ENCODE measurements around the gene IFNB1.

Gene IFNB1

DNA sequence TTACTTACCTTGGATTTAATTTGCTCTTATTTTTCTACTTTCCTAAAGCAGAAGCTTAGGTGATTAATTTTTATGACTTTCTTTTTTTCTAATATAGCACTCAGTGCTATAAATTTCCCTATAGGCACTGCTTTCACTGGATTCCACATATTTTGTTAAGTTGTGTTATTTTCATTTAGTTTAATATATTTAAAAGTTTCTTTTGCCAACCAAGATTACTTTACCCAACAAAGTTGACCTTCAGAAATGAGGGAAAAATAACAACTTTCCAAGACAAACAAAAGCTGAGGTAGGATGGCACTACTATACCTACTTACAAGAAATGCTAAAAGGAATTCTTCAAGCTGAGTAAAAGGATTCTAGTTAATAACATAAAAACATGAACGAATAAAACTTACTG, 8.8 kb upstream of the IFNB1 start:
- Histone ChIP-seq H3K9ac (ENCODE audit: low read length) (no peak overlapping the region), H3K4me3 (ENCODE audit: low read length) (no peak overlapping the region), H3K36me3 (ENCODE audit: control insufficient read depth, insufficient read depth, low read length) (no peaks in the 10 kb centered on the region), H3K27me3 (ENCODE audit: control insufficient read depth, insufficient read depth, low read length) (no peaks in the 10 kb centered on the region), H3K27ac (ENCODE audit: low read depth, low read length) (no peak overlapping the region), H3K4me1 (ENCODE audit: control insufficient read depth, insufficient read depth, low read length) (no peaks in the 10 kb centered on the region)

DNA sequence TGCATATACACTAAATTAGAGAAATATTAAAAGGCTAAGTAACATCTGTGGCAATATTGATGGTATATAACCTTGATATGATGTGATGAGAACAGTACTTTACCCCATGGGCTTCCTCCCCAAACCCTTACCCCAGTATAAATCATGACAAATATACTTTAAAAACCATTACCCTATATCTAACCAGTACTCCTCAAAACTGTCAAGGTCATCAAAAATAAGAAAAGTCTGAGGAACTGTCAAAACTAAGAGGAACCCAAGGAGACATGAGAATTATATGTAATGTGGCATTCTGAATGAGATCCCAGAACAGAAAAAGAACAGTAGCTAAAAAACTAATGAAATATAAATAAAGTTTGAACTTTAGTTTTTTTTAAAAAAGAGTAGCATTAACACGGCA, 7.3 kb upstream of the IFNB1 start:
- Histone ChIP-seq H3K36me3 (ENCODE audit: control insufficient read depth, insufficient read depth, low read length) (no peaks in the 10 kb centered on the region), H3K27me3 (ENCODE audit: control insufficient read depth, insufficient read depth, low read length) (no peaks in the 10 kb centered on the region), H3K4me3 (ENCODE audit: low read length) (no peak overlapping the region), H3K4me1 (ENCODE audit: control insufficient read depth, insufficient read depth, low read length) (no peaks in the 10 kb centered on the region), H3K27ac (ENCODE audit: low read depth, low read length) (no peak overlapping the region), H3K9ac (ENCODE audit: low read length) (no peak overlapping the region)

DNA sequence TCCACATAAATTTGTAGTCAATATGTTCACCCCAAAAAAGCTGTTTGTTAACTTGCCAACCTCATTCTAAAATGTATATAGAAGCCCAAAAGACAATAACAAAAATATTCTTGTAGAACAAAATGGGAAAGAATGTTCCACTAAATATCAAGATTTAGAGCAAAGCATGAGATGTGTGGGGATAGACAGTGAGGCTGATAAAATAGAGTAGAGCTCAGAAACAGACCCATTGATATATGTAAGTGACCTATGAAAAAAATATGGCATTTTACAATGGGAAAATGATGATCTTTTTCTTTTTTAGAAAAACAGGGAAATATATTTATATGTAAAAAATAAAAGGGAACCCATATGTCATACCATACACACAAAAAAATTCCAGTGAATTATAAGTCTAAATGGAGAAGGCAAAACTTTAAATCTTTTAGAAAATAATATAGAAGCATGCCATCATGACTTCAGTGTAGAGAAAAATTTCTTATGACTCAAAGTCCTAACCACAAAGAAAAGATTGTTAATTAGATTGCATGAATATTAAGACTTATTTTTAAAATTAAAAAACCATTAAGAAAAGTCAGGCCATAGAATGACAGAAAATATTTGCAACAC, 6.6 kb upstream of the IFNB1 start:
- no peaks in the 10 kb centered on the region for H3K36me3 ChIP-seq (ENCODE audit: control insufficient read depth, insufficient read depth, low read length)
- H3K4me1 ChIP-seq (ENCODE audit: control insufficient read depth, insufficient read depth, low read length): no peaks in the 10 kb centered on the region
- H3K4me3 ChIP-seq (ENCODE audit: low read length): no peak overlapping the region
- no peak overlapping the region for H3K9ac ChIP-seq (ENCODE audit: low read length)
- H3K27ac ChIP-seq (ENCODE audit: low read depth, low read length): no peak overlapping the region
- H3K27me3 ChIP-seq (ENCODE audit: control insufficient read depth, insufficient read depth, low read length): no peaks in the 10 kb centered on the region

DNA sequence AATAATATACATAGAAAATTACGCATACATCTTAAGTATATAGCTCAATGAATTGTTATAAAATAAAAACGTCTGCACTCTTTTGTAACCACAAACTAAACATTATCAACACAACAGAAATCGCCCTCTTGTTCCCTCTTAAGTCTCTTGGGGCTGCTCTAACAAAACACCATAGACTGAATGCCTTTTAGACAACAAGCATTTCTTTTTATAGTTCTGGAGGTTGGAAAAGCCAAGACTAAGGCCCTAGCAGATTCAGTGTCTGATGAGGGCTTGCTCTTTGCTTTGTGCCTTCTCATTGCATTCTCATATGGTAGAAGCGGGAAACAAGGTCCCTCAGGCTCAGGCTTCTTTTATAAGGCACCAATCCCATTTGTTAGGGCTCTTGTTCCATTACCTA, 4.9 kb upstream of the IFNB1 start:
- no peak overlapping the region for H3K4me3 ChIP-seq (ENCODE audit: low read length)
- H3K36me3 ChIP-seq (ENCODE audit: control insufficient read depth, insufficient read depth, low read length): no peaks in the 10 kb centered on the region
- H3K9ac ChIP-seq (ENCODE audit: low read length): no peak overlapping the region
- no peaks in the 10 kb centered on the region for H3K27me3 ChIP-seq (ENCODE audit: control insufficient read depth, insufficient read depth, low read length)
- no peak overlapping the region for H3K27ac ChIP-seq (ENCODE audit: low read depth, low read length)
- H3K4me1 ChIP-seq (ENCODE audit: control insufficient read depth, insufficient read depth, low read length): no peaks in the 10 kb centered on the region

DNA sequence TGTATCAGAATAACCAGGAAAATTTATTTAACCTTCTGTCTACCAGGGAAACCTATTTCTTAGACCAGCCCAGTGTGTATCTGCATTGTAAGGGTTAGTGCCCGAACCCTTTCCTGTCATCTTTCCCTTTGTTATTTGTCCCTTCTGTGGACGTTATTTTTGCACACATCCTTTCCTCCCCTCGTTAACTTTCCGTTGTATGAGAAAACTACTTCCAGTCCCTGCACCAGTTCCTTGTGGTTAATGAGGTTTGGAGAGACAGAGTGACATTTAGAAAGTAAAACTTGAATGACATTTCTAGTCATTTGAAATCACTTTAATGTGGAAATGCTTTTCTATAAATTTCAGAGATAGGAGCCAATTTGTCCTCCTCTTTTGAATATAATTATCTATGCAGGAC, 4.3 kb upstream of the IFNB1 start:
- H3K4me3 ChIP-seq (ENCODE audit: low read length): no peak overlapping the region
- H3K27ac ChIP-seq (ENCODE audit: low read depth, low read length): no peak overlapping the region
- no peak overlapping the region for H3K9ac ChIP-seq (ENCODE audit: low read length)
- no peaks in the 10 kb centered on the region for H3K27me3 ChIP-seq (ENCODE audit: control insufficient read depth, insufficient read depth, low read length)
- H3K4me1 ChIP-seq (ENCODE audit: control insufficient read depth, insufficient read depth, low read length): no peaks in the 10 kb centered on the region
- no peaks in the 10 kb centered on the region for H3K36me3 ChIP-seq (ENCODE audit: control insufficient read depth, insufficient read depth, low read length)

DNA sequence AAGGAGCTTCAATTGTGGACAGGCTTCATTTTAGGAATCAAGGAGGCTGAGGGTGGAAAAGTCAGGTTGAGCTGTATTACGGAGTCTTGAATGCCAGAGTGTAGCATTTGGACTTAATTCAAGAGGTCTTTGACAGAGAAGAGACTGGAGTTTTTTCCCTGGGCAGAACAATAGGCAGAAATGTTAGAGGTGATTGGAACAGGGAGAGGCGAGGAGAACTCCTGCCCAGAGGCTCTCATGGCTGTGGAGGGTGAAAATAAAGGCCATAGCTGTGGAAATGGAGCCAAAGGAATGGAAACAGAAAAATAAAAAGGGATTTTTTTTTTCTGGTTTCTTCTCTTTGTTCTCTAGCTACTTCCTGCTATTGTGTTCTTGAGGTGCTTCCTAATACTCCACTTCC, 3.7 kb upstream of the IFNB1 start:
- no peaks in the 10 kb centered on the region for H3K4me1 ChIP-seq (ENCODE audit: control insufficient read depth, insufficient read depth, low read length)
- H3K27me3 ChIP-seq (ENCODE audit: control insufficient read depth, insufficient read depth, low read length): no peaks in the 10 kb centered on the region
- H3K36me3 ChIP-seq (ENCODE audit: control insufficient read depth, insufficient read depth, low read length): no peaks in the 10 kb centered on the region
- H3K9ac ChIP-seq (ENCODE audit: low read length): no peak overlapping the region
- no peak overlapping the region for H3K27ac ChIP-seq (ENCODE audit: low read depth, low read length)
- H3K4me3 ChIP-seq (ENCODE audit: low read length): no peak overlapping the region

DNA sequence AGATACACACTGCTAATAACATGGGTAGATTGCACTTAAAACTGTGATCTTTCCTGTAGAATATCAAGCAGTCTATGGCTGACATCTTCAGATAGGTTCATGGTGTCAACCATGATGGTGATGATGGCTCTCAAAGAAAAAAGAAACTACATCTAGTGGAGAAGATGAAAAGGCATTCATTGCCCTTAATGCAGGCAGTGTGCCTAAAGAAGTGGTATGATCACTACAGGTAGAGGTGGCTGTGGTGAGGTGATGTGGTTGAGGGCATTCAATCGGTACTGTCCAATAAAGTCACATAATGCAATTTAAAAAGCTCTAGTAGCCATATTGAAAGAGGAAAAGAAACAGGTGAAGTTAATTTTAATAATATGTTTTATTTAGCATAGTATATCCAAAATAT, 3.1 kb upstream of the IFNB1 start:
- H3K9ac ChIP-seq (ENCODE audit: low read length): no peak overlapping the region
- H3K27ac ChIP-seq (ENCODE audit: low read depth, low read length): no peak overlapping the region
- H3K36me3 ChIP-seq (ENCODE audit: control insufficient read depth, insufficient read depth, low read length): no peaks in the 10 kb centered on the region
- H3K4me3 ChIP-seq (ENCODE audit: low read length): no peak overlapping the region
- no peaks in the 10 kb centered on the region for H3K27me3 ChIP-seq (ENCODE audit: control insufficient read depth, insufficient read depth, low read length)
- no peaks in the 10 kb centered on the region for H3K4me1 ChIP-seq (ENCODE audit: control insufficient read depth, insufficient read depth, low read length)

DNA sequence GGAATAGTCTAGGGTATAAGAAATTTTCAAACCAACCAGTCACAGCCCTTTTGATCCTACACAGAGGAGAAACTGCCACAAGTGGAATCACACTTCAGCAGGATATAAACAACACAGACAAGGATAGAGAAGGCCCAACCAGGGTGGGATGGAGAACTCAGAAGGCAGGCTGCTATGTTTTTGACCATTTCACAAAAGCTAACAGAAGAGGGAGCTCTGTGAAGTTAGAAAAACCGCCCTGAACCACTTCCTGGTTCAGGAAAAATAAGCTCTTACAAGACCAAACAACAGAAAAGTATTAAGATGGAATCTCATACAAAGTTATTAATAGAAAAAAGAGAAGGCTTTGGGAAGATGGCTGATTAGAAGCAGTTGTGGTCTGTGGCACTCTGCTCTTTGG, 960 bp upstream of the IFNB1 start:
- Histone ChIP-seq H3K9ac (ENCODE audit: low read length) (no peak overlapping the region), H3K4me3 (ENCODE audit: low read length) (no peak overlapping the region), H3K27ac (ENCODE audit: low read depth, low read length) (no peak overlapping the region), H3K4me1 (ENCODE audit: control insufficient read depth, insufficient read depth, low read length) (no peaks in the 10 kb centered on the region), H3K27me3 (ENCODE audit: control insufficient read depth, insufficient read depth, low read length) (no peaks in the 10 kb centered on the region), H3K36me3 (ENCODE audit: control insufficient read depth, insufficient read depth, low read length) (no peaks in the 10 kb centered on the region)

DNA sequence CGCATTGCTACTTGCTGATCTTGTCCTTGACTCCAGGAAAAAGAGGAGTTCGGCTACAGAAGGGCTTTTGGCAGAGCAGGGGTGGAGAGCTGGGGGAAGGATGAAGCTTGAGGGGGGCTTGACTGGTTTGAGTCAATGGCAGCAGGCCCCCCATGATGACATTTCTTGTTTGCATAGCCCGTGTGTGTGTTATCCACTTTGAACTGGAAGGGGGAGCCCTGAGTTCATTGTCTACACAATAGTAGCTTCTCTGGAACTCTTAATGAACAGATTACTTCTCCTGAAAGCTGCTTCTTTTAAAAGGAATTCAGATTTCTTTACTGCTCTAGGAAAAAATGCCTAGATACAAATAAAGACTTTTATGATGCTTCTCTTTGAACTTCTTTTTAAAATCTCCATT, 2.3 kb downstream of the IFNB1 start:
- Histone ChIP-seq H3K27me3 (ENCODE audit: control insufficient read depth, insufficient read depth, low read length) (no peaks in the 10 kb centered on the region), H3K36me3 (ENCODE audit: control insufficient read depth, insufficient read depth, low read length) (no peaks in the 10 kb centered on the region), H3K4me1 (ENCODE audit: control insufficient read depth, insufficient read depth, low read length) (no peaks in the 10 kb centered on the region), H3K9ac (ENCODE audit: low read length) (no peak overlapping the region), H3K4me3 (ENCODE audit: low read length) (no peak overlapping the region), H3K27ac (ENCODE audit: low read depth, low read length) (no peak overlapping the region)

DNA sequence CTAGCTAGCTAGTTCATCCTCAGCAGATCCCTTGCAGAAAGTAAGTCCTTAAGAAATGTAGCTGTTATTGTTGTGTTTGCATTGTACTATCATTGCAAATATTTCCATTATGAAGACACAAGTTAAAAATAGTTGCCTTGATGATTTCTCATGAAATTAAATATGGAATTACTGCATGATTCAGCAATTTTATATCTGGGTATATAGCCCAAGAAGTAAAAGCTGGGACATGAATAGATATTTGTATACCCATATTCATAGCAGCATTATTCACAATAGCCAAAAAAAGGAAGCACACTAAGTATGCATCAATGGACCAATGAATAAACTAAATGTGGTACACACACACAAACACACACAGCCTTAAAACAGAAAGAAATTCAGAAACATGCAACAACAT, 6.8 kb downstream of the IFNB1 start:
- H3K27me3 ChIP-seq (ENCODE audit: control insufficient read depth, insufficient read depth, low read length): no peaks in the 10 kb centered on the region
- H3K9ac ChIP-seq (ENCODE audit: low read length): no peak overlapping the region
- H3K27ac ChIP-seq (ENCODE audit: low read depth, low read length): peak overlapping the region; percentile 48
- no peaks in the 10 kb centered on the region for H3K4me1 ChIP-seq (ENCODE audit: control insufficient read depth, insufficient read depth, low read length)
- H3K36me3 ChIP-seq (ENCODE audit: control insufficient read depth, insufficient read depth, low read length): no peaks in the 10 kb centered on the region
- no peak overlapping the region for H3K4me3 ChIP-seq (ENCODE audit: low read length)

DNA sequence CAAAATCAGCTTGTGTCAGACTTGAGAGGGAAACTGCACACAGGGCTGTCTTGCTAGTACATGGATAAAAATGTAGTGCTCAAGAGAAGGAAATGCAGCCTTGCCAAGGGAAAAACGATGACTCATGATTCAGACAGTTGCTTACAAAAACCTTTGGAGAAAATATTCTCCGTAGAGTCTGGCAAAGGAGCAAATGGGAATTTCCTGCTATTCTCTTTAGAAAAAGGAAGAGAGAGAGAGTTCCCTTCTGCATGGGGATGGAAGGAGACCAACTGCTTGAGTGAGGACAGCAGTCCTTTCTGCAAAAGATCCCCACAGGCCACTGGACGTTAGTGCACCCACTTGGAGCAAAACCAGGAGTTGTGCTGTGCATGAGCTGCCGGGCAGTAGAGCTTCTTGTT, 7.6 kb downstream of the IFNB1 start:
- H3K27ac ChIP-seq (ENCODE audit: low read depth, low read length): peak overlapping the region; percentile 48

DNA sequence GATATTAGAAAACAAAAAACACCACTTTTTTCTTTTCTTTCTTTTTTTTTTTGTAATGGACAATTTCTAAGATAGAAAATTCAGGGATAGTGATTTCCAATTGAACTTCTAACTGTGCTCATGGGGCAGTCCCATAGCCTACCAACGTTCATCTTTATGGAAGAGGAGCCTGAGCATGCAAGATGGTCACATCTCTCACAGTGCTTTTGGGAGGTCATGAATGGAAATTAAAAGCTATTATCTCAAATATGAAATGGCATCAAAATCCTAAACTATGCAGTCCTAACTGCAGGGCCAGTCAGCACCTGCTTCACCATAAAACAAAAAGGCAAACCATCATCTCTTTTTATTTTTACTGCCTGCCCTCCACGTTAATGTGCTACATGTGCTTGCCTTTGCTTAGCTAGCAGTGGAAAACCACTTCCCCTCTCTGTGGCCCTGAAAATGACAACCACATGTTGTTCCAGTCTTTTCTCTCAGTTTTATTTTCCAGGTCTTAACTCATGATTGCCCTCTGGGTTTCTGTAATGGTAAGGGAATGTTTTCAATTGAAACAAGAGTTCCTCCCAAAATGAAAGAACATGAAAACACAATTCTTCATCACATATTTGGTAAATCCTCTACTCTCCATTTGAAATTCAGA, 16.7 kb downstream of the IFNB1 start:
- Histone ChIP-seq H3K36me3 (ENCODE audit: control insufficient read depth, insufficient read depth, low read length) (no peaks in the 10 kb centered on the region), H3K4me1 (ENCODE audit: control insufficient read depth, insufficient read depth, low read length) (no peaks in the 10 kb centered on the region), H3K27ac (ENCODE audit: low read depth, low read length) (no peak overlapping the region)

More for the DNA sequence above, 7.6 kb downstream of the IFNB1 start:
- Histone ChIP-seq H3K27me3 (ENCODE audit: control insufficient read depth, insufficient read depth, low read length) (no peaks in the 10 kb centered on the region), H3K9ac (ENCODE audit: low read length) (no peak overlapping the region), H3K4me3 (ENCODE audit: low read length) (no peak overlapping the region), H3K36me3 (ENCODE audit: control insufficient read depth, insufficient read depth, low read length) (no peaks in the 10 kb centered on the region), H3K4me1 (ENCODE audit: control insufficient read depth, insufficient read depth, low read length) (no peaks in the 10 kb centered on the region)

DNA sequence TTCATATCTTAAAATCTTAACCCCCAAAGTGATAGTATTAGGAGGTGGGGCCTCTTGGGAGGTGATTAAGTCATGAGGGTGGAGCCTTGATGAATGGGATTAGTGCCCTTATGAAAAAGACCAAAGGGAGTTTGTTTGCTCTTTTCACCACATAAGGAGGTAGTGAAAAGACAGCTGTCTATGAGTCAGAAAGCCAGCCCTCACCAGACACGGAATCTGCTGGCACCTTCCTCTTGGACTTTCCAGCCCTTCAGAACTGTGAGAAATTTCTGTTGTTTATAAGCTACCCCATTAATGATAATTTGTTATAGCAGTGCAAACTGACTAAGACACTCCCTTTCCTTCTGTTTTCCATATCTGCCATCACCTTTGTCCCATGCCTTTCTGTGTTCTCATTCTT, 20.8 kb downstream of the IFNB1 start:
- Histone ChIP-seq H3K27ac (ENCODE audit: low read depth, low read length) (no peak overlapping the region), H3K27me3 (ENCODE audit: control insufficient read depth, insufficient read depth, low read length) (no peaks in the 10 kb centered on the region), H3K4me1 (ENCODE audit: control insufficient read depth, insufficient read depth, low read length) (no peaks in the 10 kb centered on the region), H3K9ac (ENCODE audit: low read length) (no peak overlapping the region), H3K4me3 (ENCODE audit: low read length) (no peak overlapping the region), H3K36me3 (ENCODE audit: control insufficient read depth, insufficient read depth, low read length) (no peaks in the 10 kb centered on the region)

More for the DNA sequence above, 16.7 kb downstream of the IFNB1 start:
- H3K9ac ChIP-seq (ENCODE audit: low read length): no peak overlapping the region
- no peaks in the 10 kb centered on the region for H3K27me3 ChIP-seq (ENCODE audit: control insufficient read depth, insufficient read depth, low read length)
- no peak overlapping the region for H3K4me3 ChIP-seq (ENCODE audit: low read length)
